ENCODE results near the gene KCNMA1. TPM values are rescaled to one million over a fixed set of nuclear protein-coding genes. Genes with fewer than 3 reads are reported as not detected.

The KCNMA1 gene
- polyA plus RNA-seq, 1 donor from 2014 or later: 60.8 TPM

DNA sequence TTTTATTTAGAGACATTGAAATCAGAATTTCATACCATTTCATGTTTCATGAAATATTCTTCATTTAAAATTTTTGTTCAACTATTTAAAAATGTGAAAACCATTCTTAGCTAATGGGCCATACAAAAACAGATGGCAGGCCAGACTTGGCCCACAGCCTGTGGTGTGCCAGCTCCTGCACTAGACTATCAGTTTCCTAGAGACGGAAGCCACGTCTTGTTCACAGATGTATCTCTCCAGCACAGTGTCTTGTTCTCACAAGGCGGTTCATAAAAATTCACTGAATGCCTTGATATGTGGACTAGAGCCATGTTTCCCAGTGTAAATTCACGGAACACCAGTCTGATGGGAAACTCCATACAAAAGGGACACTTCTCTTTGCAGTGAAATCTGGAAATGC, 216.0 kb downstream of the KCNMA1 start:
- Histone ChIP-seq H3K9me2 (ENCODE audit: insufficient read depth, low read length) (no peaks in the 10 kb centered on the region), H3K79me2 (replicated peaks; ENCODE audit: insufficient read depth, low read length) (no peaks in the 10 kb centered on the region), H4K20me1 (ENCODE audit: insufficient read depth) (no peaks in the 10 kb centered on the region), H3K9ac (ENCODE audit: low read length) (no peak overlapping the region), H3K4me2 (ENCODE audit: low read length) (no peak overlapping the region), H3K4me3 (ENCODE audit: low read length) (no peak overlapping the region), H3F3A (ENCODE audit: insufficient read depth, low read length, poor library complexity, severe bottlenecking) (no peaks in the 10 kb centered on the region), H3K27ac (ENCODE audit: low read length) (no peak overlapping the region), H3K36me3 (ENCODE audit: insufficient read depth, low read length) (no peaks in the 10 kb centered on the region), H2AFZ (ENCODE audit: low read depth, low read length) (no peak overlapping the region), H3K27me3 (ENCODE audit: insufficient read depth, low read depth, low read length) (no peaks in the 10 kb centered on the region), H3K9me3 (ENCODE audit: low read length) (no peaks in the 10 kb centered on the region)
- TF ChIP-seq EZH2 (IDR thresholded peaks at IDR 0.05; ENCODE audit: borderline replicate concordance, insufficient read depth, low read length, poor library complexity, severe bottlenecking): no peak
- TF ChIP-seq POLR2AphosphoS5 (IDR thresholded peaks at IDR 0.05): no peak
- no peak for TF ChIP-seq EP300 (conservative IDR thresholded peaks at IDR 0.05; ENCODE audit: poor library complexity, severe bottlenecking)
- TF ChIP-seq RAD21 (conservative IDR thresholded peaks at IDR 0.05): no peak
- no peak for TF ChIP-seq MXI1 (conservative IDR thresholded peaks at IDR 0.05; ENCODE audit: poor library complexity, severe bottlenecking)
- TF ChIP-seq SMC3 (conservative IDR thresholded peaks at IDR 0.05; ENCODE audit: poor library complexity): no peak
- TF ChIP-seq, protein P1, sequence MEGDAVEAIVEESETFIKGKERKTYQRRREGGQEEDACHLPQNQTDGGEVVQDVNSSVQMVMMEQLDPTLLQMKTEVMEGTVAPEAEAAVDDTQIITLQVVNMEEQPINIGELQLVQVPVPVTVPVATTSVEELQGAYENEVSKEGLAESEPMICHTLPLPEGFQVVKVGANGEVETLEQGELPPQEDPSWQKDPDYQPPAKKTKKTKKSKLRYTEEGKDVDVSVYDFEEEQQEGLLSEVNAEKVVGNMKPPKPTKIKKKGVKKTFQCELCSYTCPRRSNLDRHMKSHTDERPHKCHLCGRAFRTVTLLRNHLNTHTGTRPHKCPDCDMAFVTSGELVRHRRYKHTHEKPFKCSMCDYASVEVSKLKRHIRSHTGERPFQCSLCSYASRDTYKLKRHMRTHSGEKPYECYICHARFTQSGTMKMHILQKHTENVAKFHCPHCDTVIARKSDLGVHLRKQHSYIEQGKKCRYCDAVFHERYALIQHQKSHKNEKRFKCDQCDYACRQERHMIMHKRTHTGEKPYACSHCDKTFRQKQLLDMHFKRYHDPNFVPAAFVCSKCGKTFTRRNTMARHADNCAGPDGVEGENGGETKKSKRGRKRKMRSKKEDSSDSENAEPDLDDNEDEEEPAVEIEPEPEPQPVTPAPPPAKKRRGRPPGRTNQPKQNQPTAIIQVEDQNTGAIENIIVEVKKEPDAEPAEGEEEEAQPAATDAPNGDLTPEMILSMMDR (IDR thresholded peaks at IDR 0.05; ENCODE audit: poor library complexity, severe bottlenecking): no peak
- TF ChIP-seq REST (IDR thresholded peaks at IDR 0.05; ENCODE audit: borderline replicate concordance): no peak
- TF ChIP-seq TAF1 (IDR thresholded peaks at IDR 0.05; ENCODE audit: low read depth): no peak

DNA sequence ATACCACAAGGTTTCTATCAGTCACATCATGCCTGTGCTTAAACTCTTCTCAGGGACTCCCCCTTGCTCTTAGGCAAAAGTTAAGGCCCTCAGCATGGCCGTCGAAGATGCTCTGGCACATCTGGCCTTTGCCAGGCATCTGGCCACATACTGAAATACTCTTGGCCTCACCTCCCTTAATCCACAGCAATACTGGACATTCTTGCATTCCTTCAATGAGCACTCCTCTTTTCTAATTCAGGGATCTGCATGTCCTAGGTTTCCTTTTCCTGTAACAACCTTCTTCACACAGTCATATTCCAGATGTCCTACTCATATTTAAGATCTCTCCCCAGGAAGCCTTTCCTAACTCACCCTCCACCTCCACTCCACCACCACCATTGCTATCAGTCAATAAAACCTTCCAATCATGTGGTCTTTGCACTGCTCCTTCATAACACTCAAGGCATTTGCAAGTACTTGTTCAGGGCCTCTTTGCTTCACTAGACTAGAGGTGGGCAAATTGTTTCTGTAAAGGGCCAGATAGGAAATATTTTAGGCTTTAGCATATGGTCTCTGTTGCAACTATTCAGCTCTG, 216.6 kb downstream of the KCNMA1 start:
- no peaks in the 10 kb centered on the region for H3K36me3 ChIP-seq (ENCODE audit: insufficient read depth, low read length)
- H3K27ac ChIP-seq (ENCODE audit: low read length): no peak overlapping the region
- H2AFZ ChIP-seq (ENCODE audit: low read depth, low read length): no peak overlapping the region

More for the DNA sequence above, 216.6 kb downstream of the KCNMA1 start:
- Histone ChIP-seq H4K20me1 (ENCODE audit: insufficient read depth) (no peaks in the 10 kb centered on the region), H3K79me2 (replicated peaks; ENCODE audit: insufficient read depth, low read length) (no peaks in the 10 kb centered on the region), H3K9me3 (ENCODE audit: low read length) (no peaks in the 10 kb centered on the region), H3K4me3 (ENCODE audit: low read length) (no peak overlapping the region), H3K9ac (ENCODE audit: low read length) (no peak overlapping the region), H3K4me2 (ENCODE audit: low read length) (no peak overlapping the region), H3K27me3 (ENCODE audit: insufficient read depth, low read depth, low read length) (no peaks in the 10 kb centered on the region), H3K9me2 (ENCODE audit: insufficient read depth, low read length) (no peaks in the 10 kb centered on the region), H3F3A (ENCODE audit: insufficient read depth, low read length, poor library complexity, severe bottlenecking) (no peaks in the 10 kb centered on the region)
- no peak for TF ChIP-seq POLR2AphosphoS5 (IDR thresholded peaks at IDR 0.05)
- no peak for TF ChIP-seq RAD21 (conservative IDR thresholded peaks at IDR 0.05)
- no peak for TF ChIP-seq SMC3 (conservative IDR thresholded peaks at IDR 0.05; ENCODE audit: poor library complexity)
- TF ChIP-seq, protein P1 (IDR thresholded peaks at IDR 0.05; ENCODE audit: poor library complexity, severe bottlenecking): no peak
- no peak for TF ChIP-seq REST (IDR thresholded peaks at IDR 0.05; ENCODE audit: borderline replicate concordance)
- no peak for TF ChIP-seq TAF1 (IDR thresholded peaks at IDR 0.05; ENCODE audit: low read depth)

Data from neural cell (in vitro differentiated cells).